Naive thymus-derived CD4-positive, alpha-beta T cell (primary cell): ENCODE measurements around the gene ZNRF3. TPM values are rescaled to one million over a fixed set of nuclear protein-coding genes. Genes with fewer than 3 reads are reported as not detected.

Source experiments
- ATAC-seq: fragments of 150-1000 bp; cut with Tn5 transposase; 2 replicates; pipeline ENCODE4 v1.10.0; 2021; ENCODE audit warnings: mild to moderate bottlenecking, moderate library complexity
- CTCF ChIA-PET: fragments of 350-600 bp; sonication (Branson Sonifier 250); formaldehyde crosslinking; loops from one replicate; lab custom pipeline; 2021; ENCODE audit warnings: antibody characterized with exemption; lab: Charles Lee
- POLR2A ChIA-PET: fragments of 350-600 bp; sonication (Branson Sonifier 250); formaldehyde crosslinking; loops from one replicate; lab custom pipeline; 2021; ENCODE audit warnings: antibody characterized with exemption, inconsistent platforms; lab: Charles Lee
- DNase-seq, 9 donors: peaks; one replicate each; pipeline versions ENCODE4 v3.0.0 to v3.0.0-alpha.2; 2020 to 2022; ENCODE audit warnings: mixed read lengths in 1 of 9
- H3K27ac ChIP-seq: one replicate; pipeline ENCODE4 v1.7.0; 2013; ENCODE audit warnings: mild to moderate bottlenecking, low read depth, low read length, moderate library complexity
- H3K27me3 ChIP-seq, 2 donors: one replicate each; pipeline ENCODE4 v1.7.0; 2013; ENCODE audit warnings: low read length in 2 of 2, mild to moderate bottlenecking in 2 of 2, moderate library complexity in 2 of 2; ENCODE audit not compliant: control insufficient read depth in 2 of 2, insufficient read depth in 2 of 2
- H3K36me3 ChIP-seq, 3 experiments: 1 replicate in 2 of 3; 2 replicates in 1 of 3; pipeline ENCODE4 v1.7.0; 2013; ENCODE audit warnings: low read length in 3 of 3, mild to moderate bottlenecking in 3 of 3, moderate library complexity in 1 of 3; ENCODE audit not compliant: insufficient read depth in 3 of 3, control insufficient read depth in 2 of 3
- H3K4me1 ChIP-seq, 2 donors: one replicate each; pipeline ENCODE4 v1.7.0; 2013; ENCODE audit warnings: low read length in 2 of 2, mild to moderate bottlenecking in 2 of 2, moderate library complexity in 1 of 2; ENCODE audit not compliant: control insufficient read depth in 2 of 2, insufficient read depth in 2 of 2
- H3K4me3 ChIP-seq: 2 replicates; pipeline ENCODE4 v1.7.0; 2013; ENCODE audit warnings: mild to moderate bottlenecking, low read length
- H3K9me3 ChIP-seq, 3 experiments: 1 replicate in 2 of 3; 2 replicates in 1 of 3; pipeline ENCODE4 v1.7.0; 2013; ENCODE audit warnings: low read length in 3 of 3; ENCODE audit not compliant: control insufficient read depth in 2 of 3
- H3K27ac Mint-ChIP-seq, 9 donors: one replicate each; pipeline ENCODE4 v1.8.0; 2020 to 2022; ENCODE audit warnings: mixed read lengths in 9 of 9, mild to moderate bottlenecking in 8 of 9, moderate library complexity in 5 of 9, inconsistent platforms in 2 of 9
- H3K27me3 Mint-ChIP-seq, 5 donors: one replicate each; pipeline ENCODE4 v1.8.0; 2021 to 2022; ENCODE audit warnings: mixed read lengths in 5 of 5, mild to moderate bottlenecking in 1 of 5
- H3K36me3 Mint-ChIP-seq, 5 donors: one replicate each; pipeline ENCODE4 v1.8.0; 2020 to 2022; ENCODE audit warnings: mixed read lengths in 5 of 5, mild to moderate bottlenecking in 3 of 5, inconsistent platforms in 1 of 5
- H3K4me1 Mint-ChIP-seq, 7 donors: one replicate each; pipeline ENCODE4 v1.8.0; 2020 to 2022; ENCODE audit warnings: mixed read lengths in 7 of 7, mild to moderate bottlenecking in 3 of 7, inconsistent platforms in 1 of 7
- H3K4me3 Mint-ChIP-seq, 10 donors: one replicate each; pipeline ENCODE4 v1.8.0; 2020 to 2022; ENCODE audit warnings: mild to moderate bottlenecking in 10 of 10, mixed read lengths in 10 of 10, moderate library complexity in 6 of 10, inconsistent platforms in 2 of 10
- H3K9me3 Mint-ChIP-seq, 11 donors: one replicate each; pipeline ENCODE4 v1.8.0; 2020 to 2022; ENCODE audit warnings: mixed read lengths in 11 of 11, mild to moderate bottlenecking in 4 of 11, inconsistent platforms in 1 of 11, moderate library complexity in 1 of 11
- intact Hi-C, 2 donors: fragments of 100-400 bp; cut with micrococcal nuclease; formaldehyde crosslinking; loops; one replicate each; pipeline ENCODE4 v1.15.1; 2023
- polyA plus RNA-seq, 2 donors: library from polyadenylated mRNA; unstranded; fragments of 300-500 nt; fragmentation: Illumina TruSeq; gene quantifications; one replicate each; pipeline ENCODE4 v1.2.3, GENCODE V29; 2021
- total RNA-seq, 6 experiments: library from RNA in 5 of 6; stranded (reverse) in 5 of 6; gene quantifications; 1 replicate in 5 of 6; 2 replicates in 1 of 6; pipeline ENCODE4 v1.2.3 and lab custom pipeline; 2021 to 2026

The ZNRF3 gene
- total and polyA plus RNA-seq, 7 experiments from 2014 or later = 0.22 to 0.98 (median 0.63) TPM

GRCh38 chr22:28923826-28924732, 40.7 kb downstream of the ZNRF3 start:
- H3K4me3 ChIP-seq = no peak overlapping the region
- no peaks in the 10 kb centered on the region for H3K4me1 ChIP-seq
- H3K36me3 ChIP-seq = no peaks in the 10 kb centered on the region
- DNase-seq = no peak
- no peaks in the 10 kb centered on the region for H3K9me3 ChIP-seq
- Mint-ChIP-seq H3K9me3 (no peaks in the 10 kb centered on the region), H3K36me3 (peaks cover 0 to 8% (median 0%) of the 10 kb centered on the region in 5 donors), H3K4me1 (peaks cover 0 to 3% (median 0%) of the 10 kb centered on the region in 7 donors), H3K27ac (no peak overlapping the region), H3K27me3 (peaks cover 26 to 68% (median 39%) of the 10 kb centered on the region in 5 donors), H3K4me3 (no peak overlapping the region)
- ChIA-PET POLR2A (interaction anchor here (0.6 kb wide), 1 partner anchor 675 kb away, joined by 3 read pairs; no protein-coding TSS in a partner anchor), CTCF (interaction anchor here (1.1 kb wide), 1 partner anchor 9 kb away, joined by 3 read pairs; no protein-coding TSS in a partner anchor)
- ATAC-seq = no peak
- H3K27me3 ChIP-seq = no peaks in the 10 kb centered on the region
- H3K27ac ChIP-seq = no peak overlapping the region
- intact Hi-C loops = no loop called here

- no peak overlapping the region for H3K27ac ChIP-seq
- H3K4me3 Mint-ChIP-seq = no peak overlapping the region
- H3K9me3 ChIP-seq = no peaks in the 10 kb centered on the region
- H3K36me3 ChIP-seq = no peaks in the 10 kb centered on the region
- H3K27me3 Mint-ChIP-seq = peaks cover 33 to 67% (median 40%) of the 10 kb centered on the region in 5 donors
- no peaks in the 10 kb centered on the region for H3K4me1 ChIP-seq
- peaks cover 0 to 9% (median 0%) of the 10 kb centered on the region in 5 donors for H3K36me3 Mint-ChIP-seq
- ATAC-seq (no peak), DNase-seq (no peak)
- H3K9me3 Mint-ChIP-seq = no peaks in the 10 kb centered on the region
- H3K27ac Mint-ChIP-seq = no peak overlapping the region
- CTCF ChIA-PET = interaction anchor here (0.8 kb wide), 1 partner anchor 9 kb away, joined by 4 read pairs; no protein-coding TSS in a partner anchor
- H3K4me1 Mint-ChIP-seq = peaks cover 0 to 3% (median 0%) of the 10 kb centered on the region in 7 donors
- no peaks in the 10 kb centered on the region for H3K27me3 ChIP-seq
- POLR2A ChIA-PET = no interaction called here
- no peak overlapping the region for H3K4me3 ChIP-seq
- intact Hi-C loops = no loop called here
Measured at GRCh38 chr22:28925916-28926315, 42.5 kb downstream of the ZNRF3 start.

- H3K27ac Mint-ChIP-seq = no peak overlapping the region
- no peak for ATAC-seq
- peaks cover 0 to 3% (median 0%) of the 10 kb centered on the region in 7 donors for H3K4me1 Mint-ChIP-seq
- H3K4me3 Mint-ChIP-seq = no peak overlapping the region
- H3K27me3 Mint-ChIP-seq = peaks cover 25 to 69% (median 39%) of the 10 kb centered on the region in 5 donors
- intact Hi-C loops = no loop called here
- Histone ChIP-seq H3K27me3 (no peaks in the 10 kb centered on the region), H3K4me1 (no peaks in the 10 kb centered on the region), H3K27ac (no peak overlapping the region), H3K4me3 (no peak overlapping the region), H3K36me3 (no peaks in the 10 kb centered on the region), H3K9me3 (no peaks in the 10 kb centered on the region)
- ChIA-PET CTCF (interaction anchor here (0.7 kb wide), 1 partner anchor 477 kb away, joined by 5 read pairs; no protein-coding TSS in a partner anchor), POLR2A (no interaction called here)
- peaks cover 0 to 9% (median 0%) of the 10 kb centered on the region in 5 donors for H3K36me3 Mint-ChIP-seq
- no peak for DNase-seq
- no peaks in the 10 kb centered on the region for H3K9me3 Mint-ChIP-seq
Measured at GRCh38 chr22:28927630-28928029, 44.3 kb downstream of the ZNRF3 start.

GRCh38 chr22:28929197-28929596, 45.8 kb downstream of the ZNRF3 start:
- H3K36me3 Mint-ChIP-seq = peaks cover 0 to 9% (median 0%) of the 10 kb centered on the region in 5 donors
- no peak for ATAC-seq
- H3K4me1 Mint-ChIP-seq = peaks cover 0 to 3% (median 0%) of the 10 kb centered on the region in 7 donors
- Histone ChIP-seq H3K27me3 (no peaks in the 10 kb centered on the region), H3K36me3 (no peaks in the 10 kb centered on the region), H3K27ac (no peak overlapping the region), H3K4me1 (no peaks in the 10 kb centered on the region), H3K9me3 (no peaks in the 10 kb centered on the region), H3K4me3 (no peak overlapping the region)
- H3K9me3 Mint-ChIP-seq = no peaks in the 10 kb centered on the region
- ChIA-PET CTCF (no interaction called here), POLR2A (no interaction called here)
- H3K27ac Mint-ChIP-seq = no peak overlapping the region
- no peak overlapping the region for H3K4me3 Mint-ChIP-seq
- DNase-seq = no peak
- peaks cover 28 to 68% (median 40%) of the 10 kb centered on the region in 5 donors for H3K27me3 Mint-ChIP-seq
- intact Hi-C loops = no loop called here

- H3K27ac ChIP-seq = no peak overlapping the region
- no peak overlapping the region for H3K4me3 ChIP-seq
- intact Hi-C loops = no loop called here
- ATAC-seq = no peak
- no peak overlapping the region for H3K4me3 Mint-ChIP-seq
- H3K27me3 Mint-ChIP-seq = peaks cover 29 to 66% (median 44%) of the 10 kb centered on the region in 5 donors
- H3K9me3 Mint-ChIP-seq = peaks cover 0 to 3% (median 0%) of the 10 kb centered on the region in 11 donors
- CTCF ChIA-PET = interaction anchor here (1.3 kb wide), 1 partner anchor 110 kb away, joined by 3 read pairs; no protein-coding TSS in a partner anchor
- H3K4me1 ChIP-seq = no peaks in the 10 kb centered on the region
- H3K36me3 ChIP-seq = no peaks in the 10 kb centered on the region
- H3K4me1 Mint-ChIP-seq = peaks cover 0 to 3% (median 0%) of the 10 kb centered on the region in 7 donors
- H3K9me3 ChIP-seq = no peaks in the 10 kb centered on the region
- POLR2A ChIA-PET = no interaction called here
- DNase-seq = no peak
- H3K27ac Mint-ChIP-seq = no peak overlapping the region
- H3K27me3 ChIP-seq = no peaks in the 10 kb centered on the region
- H3K36me3 Mint-ChIP-seq = peaks cover 0 to 6% (median 0%) of the 10 kb centered on the region in 5 donors
Measured at GRCh38 chr22:28930357-28931007, 47.1 kb downstream of the ZNRF3 start.

- H3K36me3 ChIP-seq = no peaks in the 10 kb centered on the region
- H3K4me3 ChIP-seq = no peak overlapping the region
- H3K9me3 ChIP-seq = no peaks in the 10 kb centered on the region
- no peak overlapping the region for H3K4me3 Mint-ChIP-seq
- peaks cover 0 to 2% (median 0%) of the 10 kb centered on the region in 7 donors for H3K4me1 Mint-ChIP-seq
- H3K36me3 Mint-ChIP-seq = peaks cover 0 to 4% (median 0%) of the 10 kb centered on the region in 5 donors
- no peaks in the 10 kb centered on the region for H3K4me1 ChIP-seq
- H3K27me3 ChIP-seq = no peaks in the 10 kb centered on the region
- ATAC-seq (no peak), DNase-seq (no peak)
- POLR2A ChIA-PET = no interaction called here
- no peak overlapping the region for H3K27ac ChIP-seq
- CTCF ChIA-PET = no interaction called here
- no peak overlapping the region for H3K27ac Mint-ChIP-seq
- H3K27me3 Mint-ChIP-seq = peaks cover 43 to 74% (median 49%) of the 10 kb centered on the region in 5 donors
- peaks cover 0 to 3% (median 0%) of the 10 kb centered on the region in 11 donors for H3K9me3 Mint-ChIP-seq
- intact Hi-C loops = no loop called here
Measured at GRCh38 chr22:28931844-28932567, 48.6 kb downstream of the ZNRF3 start.
